Suprapubic skin (tissue), 4 donors: ENCODE results near the gene TEAD4. TPM values are rescaled to one million over a fixed set of nuclear protein-coding genes. Genes with fewer than 3 reads are reported as not detected.

Experiments used
- DNase-seq, 2 donors: peaks; one replicate each; pipeline ENCODE4 v3.0.0-alpha.2; 2019; ENCODE audit warnings: low spot score in 2 of 2
- H3K27ac ChIP-seq: fragments of 200-600 bp; sonication (generic); one replicate; pipeline ENCODE4 v1.5.1; 2019
- H3K27me3 ChIP-seq: fragments of 200-600 bp; sonication (generic); one replicate; pipeline ENCODE4 v1.5.1; 2019
- H3K36me3 ChIP-seq: fragments of 200-600 bp; sonication (generic); one replicate; pipeline ENCODE4 v1.5.1; 2019
- H3K4me1 ChIP-seq: fragments of 200-600 bp; sonication (generic); one replicate; pipeline ENCODE4 v1.5.1; 2019
- H3K4me3 ChIP-seq: fragments of 200-600 bp; sonication (generic); one replicate; pipeline ENCODE4 v1.5.1; 2019; ENCODE audit warnings: mild to moderate bottlenecking
- H3K9me3 ChIP-seq: fragments of 200-600 bp; sonication (generic); one replicate; pipeline ENCODE4 v1.5.1; 2019
- EP300 ChIP-seq: sonication (generic); formaldehyde crosslinking; IDR thresholded peaks from one replicate; pipeline ENCODE4 v1.6.1; 2017; ENCODE audit warnings: antibody characterized with exemption
- POLR2A ChIP-seq, 2 donors: fragments of 450-650 bp; IDR thresholded peaks; one replicate each; pipeline ENCODE4 v1.6.1; 2017; ENCODE audit warnings: antibody characterized with exemption in 2 of 2, mild to moderate bottlenecking in 2 of 2, moderate library complexity in 2 of 2
- POLR2AphosphoS5 ChIP-seq, 3 donors: sonication (generic); formaldehyde crosslinking; IDR thresholded peaks; one replicate each; pipeline ENCODE4 v1.6.1; 2017; ENCODE audit warnings: antibody characterized with exemption in 3 of 3
- WGBS: methylation state at CpG from one replicate; pipeline ENCODE4 v1.1.5; 2018; 5-methylcytosine and 5-hydroxymethylcytosine counted together
- total RNA-seq, 4 donors: library from RNA; depleted of rRNA; stranded (reverse); fragments of >200 nt; gene quantifications; one replicate each; pipeline ENCODE4 v1.1.0, GENCODE V29; 2016
- TF ChIP-seq, protein P1 (sequence below), 2 donors: fragments of 200-600 bp in 1 of 2; fragments of 450-650 bp in 1 of 2; sonication (generic) in 1 of 2; IDR thresholded peaks; one replicate each; pipeline ENCODE4 v1.5.1; 2016 to 2019; ENCODE audit warnings: antibody characterized with exemption in 2 of 2, mild to moderate bottlenecking in 1 of 2, moderate library complexity in 1 of 2

TEAD4 gene
- total RNA-seq, 4 donors from 2014 or later: 13.0 to 28.4 (median 17.2) TPM

DNA sequence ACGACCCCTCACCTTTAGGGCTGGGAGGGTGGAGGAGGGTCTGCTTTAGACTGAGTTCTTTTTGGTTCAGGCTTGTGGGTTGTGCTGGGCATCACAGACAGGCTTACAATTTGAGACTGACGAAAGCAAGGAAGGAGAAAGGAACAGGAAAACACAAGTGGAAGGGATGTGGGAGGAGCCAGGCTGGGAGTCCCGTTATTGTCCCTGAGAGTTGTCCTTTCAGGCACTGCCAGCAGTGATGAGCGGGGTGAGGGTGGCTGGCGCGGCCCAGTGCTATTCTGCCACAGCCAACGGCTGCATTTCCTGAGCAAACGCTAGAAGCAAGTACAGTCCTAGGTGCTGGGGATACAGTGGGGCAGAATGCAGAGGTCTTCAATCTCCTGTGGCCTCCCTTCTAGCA, 88.8 kb downstream of the TEAD4 start:
- no peaks in the 10 kb centered on the region for H3K36me3 ChIP-seq
- WGBS: 71% methylated on average over 8 of the region's 8 CpGs
- no peak overlapping the region for H3K27ac ChIP-seq
- no peak overlapping the region for H3K4me3 ChIP-seq
- H3K4me1 ChIP-seq: peaks cover 6% of the 10 kb centered on the region
- no peak for DNase-seq
- H3K27me3 ChIP-seq: no peaks in the 10 kb centered on the region
- H3K9me3 ChIP-seq: no peaks in the 10 kb centered on the region
- TF ChIP-seq EP300 (no peak), POLR2A (IDR thresholded peaks at IDR 0.05) (no peak), POLR2AphosphoS5 (IDR thresholded peaks at IDR 0.05) (no peak)
- TF ChIP-seq, protein P1, sequence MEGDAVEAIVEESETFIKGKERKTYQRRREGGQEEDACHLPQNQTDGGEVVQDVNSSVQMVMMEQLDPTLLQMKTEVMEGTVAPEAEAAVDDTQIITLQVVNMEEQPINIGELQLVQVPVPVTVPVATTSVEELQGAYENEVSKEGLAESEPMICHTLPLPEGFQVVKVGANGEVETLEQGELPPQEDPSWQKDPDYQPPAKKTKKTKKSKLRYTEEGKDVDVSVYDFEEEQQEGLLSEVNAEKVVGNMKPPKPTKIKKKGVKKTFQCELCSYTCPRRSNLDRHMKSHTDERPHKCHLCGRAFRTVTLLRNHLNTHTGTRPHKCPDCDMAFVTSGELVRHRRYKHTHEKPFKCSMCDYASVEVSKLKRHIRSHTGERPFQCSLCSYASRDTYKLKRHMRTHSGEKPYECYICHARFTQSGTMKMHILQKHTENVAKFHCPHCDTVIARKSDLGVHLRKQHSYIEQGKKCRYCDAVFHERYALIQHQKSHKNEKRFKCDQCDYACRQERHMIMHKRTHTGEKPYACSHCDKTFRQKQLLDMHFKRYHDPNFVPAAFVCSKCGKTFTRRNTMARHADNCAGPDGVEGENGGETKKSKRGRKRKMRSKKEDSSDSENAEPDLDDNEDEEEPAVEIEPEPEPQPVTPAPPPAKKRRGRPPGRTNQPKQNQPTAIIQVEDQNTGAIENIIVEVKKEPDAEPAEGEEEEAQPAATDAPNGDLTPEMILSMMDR (IDR thresholded peaks at IDR 0.05): no peak

DNA sequence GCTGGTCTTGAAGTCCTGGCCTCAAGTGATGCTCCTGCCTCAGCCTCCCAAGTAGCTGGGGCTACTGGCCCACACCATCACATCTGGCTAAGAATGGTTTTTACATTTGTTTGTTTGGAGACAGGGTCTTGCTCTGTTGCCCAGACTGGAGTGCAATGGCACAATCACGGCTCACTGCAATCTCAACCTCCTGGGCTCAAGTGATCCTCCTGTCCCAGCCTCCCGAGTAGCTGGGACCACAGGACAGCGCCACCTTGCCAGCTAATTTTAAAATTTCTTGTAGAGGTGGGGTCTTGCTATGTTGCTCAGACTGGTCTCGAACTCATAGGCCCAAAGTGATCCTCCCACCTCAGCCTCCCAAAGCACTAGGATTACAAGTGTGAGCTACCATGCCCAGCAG, 89.3 kb downstream of the TEAD4 start:
- Histone ChIP-seq H3K27me3 (no peaks in the 10 kb centered on the region), H3K36me3 (no peaks in the 10 kb centered on the region), H3K27ac (no peak overlapping the region), H3K9me3 (no peaks in the 10 kb centered on the region), H3K4me1 (peaks cover 6% of the 10 kb centered on the region), H3K4me3 (no peak overlapping the region)
- no peak for DNase-seq
- 96% methylated on average over 4 of the region's 4 CpGs for WGBS
- TF ChIP-seq EP300 (no peak), POLR2AphosphoS5 (IDR thresholded peaks at IDR 0.05) (no peak), POLR2A (IDR thresholded peaks at IDR 0.05) (no peak)
- TF ChIP-seq, protein P1 (IDR thresholded peaks at IDR 0.05): no peak

DNA sequence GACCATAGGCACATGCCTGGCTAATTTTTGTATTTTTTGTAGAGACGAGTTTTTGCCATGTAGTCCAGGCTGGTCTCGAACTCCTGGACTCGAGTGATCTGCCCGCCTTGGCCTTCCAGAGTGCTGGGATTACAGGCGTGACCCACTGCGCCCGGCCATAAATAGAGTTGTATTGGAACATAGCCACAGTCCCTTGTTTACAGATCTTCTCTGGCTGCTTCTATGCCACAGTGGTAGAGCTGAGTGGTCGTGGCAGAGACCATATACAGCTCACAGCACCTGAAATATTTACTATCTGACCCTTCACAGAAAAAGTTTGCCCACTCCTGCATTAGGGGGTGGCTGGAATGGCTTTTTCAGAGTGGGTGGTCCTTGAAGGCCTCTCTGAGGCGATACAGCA, 90.0 kb downstream of the TEAD4 start:
- H3K36me3 ChIP-seq: no peaks in the 10 kb centered on the region
- TF ChIP-seq POLR2A (IDR thresholded peaks at IDR 0.05): no peak
- TF ChIP-seq EP300: no peak
- no peak for TF ChIP-seq POLR2AphosphoS5 (IDR thresholded peaks at IDR 0.05)
- TF ChIP-seq, protein P1 (IDR thresholded peaks at IDR 0.05): no peak
- peaks cover 6% of the 10 kb centered on the region for H3K4me1 ChIP-seq
- H3K9me3 ChIP-seq: no peaks in the 10 kb centered on the region
- 84% methylated on average over 9 of the region's 9 CpGs for WGBS
- H3K27me3 ChIP-seq: no peaks in the 10 kb centered on the region
- no peak overlapping the region for H3K27ac ChIP-seq
- DNase-seq: no peak
- no peak overlapping the region for H3K4me3 ChIP-seq

DNA sequence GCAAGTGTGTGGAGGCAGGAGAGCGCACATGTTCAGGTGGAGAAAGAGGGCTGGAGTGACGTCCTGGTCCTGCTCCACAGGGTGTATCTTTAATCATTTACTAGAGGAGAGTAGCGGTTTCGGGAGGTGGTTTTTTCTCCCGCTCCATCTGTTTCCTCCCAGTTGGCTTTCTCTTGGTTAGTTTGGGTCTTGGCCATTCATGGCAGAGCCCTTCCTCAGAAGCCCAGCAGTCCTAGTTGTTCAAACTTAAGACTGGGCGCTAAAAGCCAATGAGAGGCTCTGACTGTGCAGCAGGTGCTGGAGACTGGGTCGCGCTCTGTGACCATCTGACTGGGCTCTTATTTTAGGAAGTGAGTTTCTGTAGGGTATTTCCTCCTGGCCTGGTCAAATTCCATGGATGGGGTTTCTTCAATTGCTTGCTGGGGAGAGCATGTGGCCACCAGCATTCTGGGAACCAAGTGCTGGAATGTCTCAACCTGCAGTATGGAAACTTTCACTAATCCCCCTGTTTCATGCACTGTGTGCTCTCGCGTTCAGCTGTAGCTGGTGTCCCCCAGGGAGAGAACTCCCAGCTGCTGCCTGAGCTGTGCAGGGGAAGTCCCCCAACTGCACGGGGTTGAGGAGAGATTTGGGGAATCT, 90.5 kb downstream of the TEAD4 start:
- Histone ChIP-seq H3K36me3 (no peaks in the 10 kb centered on the region), H3K4me3 (no peak overlapping the region), H3K27me3 (no peaks in the 10 kb centered on the region), H3K9me3 (no peaks in the 10 kb centered on the region), H3K4me1 (peaks cover 6% of the 10 kb centered on the region), H3K27ac (no peak overlapping the region)
- WGBS: 78% methylated on average over 11 of the region's 11 CpGs
- TF ChIP-seq POLR2AphosphoS5 (IDR thresholded peaks at IDR 0.05) (no peak), POLR2A (IDR thresholded peaks at IDR 0.05) (no peak), EP300 (no peak)
- TF ChIP-seq, protein P1 (IDR thresholded peaks at IDR 0.05): no peak
- DNase-seq: no peak

DNA sequence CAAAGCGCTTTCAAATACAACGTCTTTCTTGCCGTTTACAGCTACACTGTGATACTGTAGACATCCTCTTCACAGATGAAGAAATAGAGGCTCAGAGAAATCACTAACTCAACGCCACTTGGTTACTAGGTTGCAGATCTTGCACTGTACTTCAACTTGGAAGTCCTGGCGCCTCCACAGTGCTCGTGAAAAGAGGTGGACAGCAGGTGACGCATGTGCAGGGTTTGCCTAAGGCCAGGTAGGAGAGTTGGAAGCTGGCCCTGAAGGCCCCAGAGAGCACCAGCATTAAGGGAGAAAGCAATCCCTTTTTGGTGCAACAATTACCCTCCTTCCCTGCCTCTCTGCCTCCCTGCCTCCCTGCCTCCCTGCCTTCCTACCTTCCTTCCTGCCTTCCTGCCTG, 95.2 kb downstream of the TEAD4 start:
- no peak for DNase-seq
- Histone ChIP-seq H3K36me3 (no peaks in the 10 kb centered on the region), H3K4me1 (peaks cover 6% of the 10 kb centered on the region), H3K4me3 (no peak overlapping the region), H3K27ac (no peak overlapping the region), H3K9me3 (no peaks in the 10 kb centered on the region), H3K27me3 (no peaks in the 10 kb centered on the region)
- 77% methylated on average over 7 of the region's 7 CpGs for WGBS
- no peak for TF ChIP-seq EP300
